ENCODE data around the gene PARD3.
A peak's percentile ranks its signal among the peaks of the same experiment; 100 is the strongest.
"Not testable (repeated sequence)": the region's sequence is repeated elsewhere in the genome, so short reads cannot be mapped to it uniquely, and the experiment has no call there.

Gene PARD3

DNA sequence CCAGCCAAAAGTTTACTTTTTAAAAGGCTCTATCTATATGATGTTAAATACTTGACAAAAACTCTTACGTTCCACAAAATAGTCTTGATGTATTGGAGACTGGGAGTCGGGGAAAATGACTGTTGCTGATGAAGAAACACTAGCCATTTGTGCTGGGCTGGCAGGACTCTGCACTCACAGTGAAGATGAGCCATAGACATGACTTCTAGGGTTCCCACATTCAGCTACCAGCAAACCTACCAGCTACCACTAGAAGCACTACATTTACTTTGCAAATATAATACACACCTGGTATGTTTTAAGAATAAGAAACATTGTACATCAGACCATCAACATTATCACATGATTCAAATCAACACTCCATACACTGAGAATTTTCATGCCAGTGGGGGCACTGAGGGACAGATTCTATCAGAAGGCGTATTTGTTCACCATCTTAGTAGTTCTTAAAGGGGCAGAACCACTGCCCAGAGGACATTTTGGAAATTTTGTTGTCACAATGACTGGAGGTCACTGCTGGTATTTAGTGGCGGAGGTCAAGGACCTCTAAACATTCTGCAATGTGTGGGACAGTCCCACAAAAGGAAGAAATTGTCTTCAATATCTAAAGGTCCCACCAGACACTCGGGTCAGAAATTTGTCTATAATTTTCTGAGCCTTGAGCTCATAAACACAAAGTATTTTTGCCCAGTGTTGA, 52.3 kb downstream of the PARD3 start:
- DNase-seq: no peak

DNA sequence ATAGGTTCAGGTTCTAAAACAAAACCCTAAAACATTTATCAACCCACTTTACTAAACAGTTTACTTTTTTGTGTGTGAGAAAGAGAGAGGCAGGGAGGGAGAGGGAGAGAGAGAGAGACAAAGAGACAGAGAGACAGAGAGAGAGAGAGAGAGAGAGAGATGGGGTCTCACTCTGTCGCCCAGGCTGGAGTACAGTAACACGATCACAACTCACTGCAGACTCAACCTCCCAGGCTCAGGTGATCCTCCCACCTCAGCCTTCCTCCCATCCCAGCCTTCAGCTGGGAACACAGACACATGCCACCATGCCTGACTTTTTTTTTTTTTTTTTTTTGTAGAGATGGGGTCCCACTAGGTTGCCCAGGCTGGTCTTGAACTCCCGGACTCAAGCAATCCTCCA, 52.9 kb downstream of the PARD3 start:
- DNase-seq: no peak

DNA sequence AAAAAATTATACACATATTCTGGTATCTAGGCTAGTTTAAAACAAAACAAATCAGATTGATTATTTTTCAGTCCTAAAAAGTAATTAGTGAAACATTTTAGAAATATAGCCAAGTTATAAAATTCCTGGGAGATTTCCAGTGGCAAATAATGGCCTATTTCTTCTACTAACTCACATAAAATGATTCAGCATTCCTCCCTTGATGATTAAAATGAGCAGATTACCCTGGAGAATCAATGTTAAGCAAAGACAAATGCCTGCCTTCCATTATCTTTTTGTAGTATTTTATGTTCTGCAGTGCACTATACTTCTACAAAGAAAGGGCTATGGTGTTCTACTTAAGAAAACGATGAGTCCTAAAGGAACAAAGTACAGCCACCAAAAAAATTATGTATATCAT, 53.6 kb downstream of the PARD3 start:
- DNase-seq: no peak

DNA sequence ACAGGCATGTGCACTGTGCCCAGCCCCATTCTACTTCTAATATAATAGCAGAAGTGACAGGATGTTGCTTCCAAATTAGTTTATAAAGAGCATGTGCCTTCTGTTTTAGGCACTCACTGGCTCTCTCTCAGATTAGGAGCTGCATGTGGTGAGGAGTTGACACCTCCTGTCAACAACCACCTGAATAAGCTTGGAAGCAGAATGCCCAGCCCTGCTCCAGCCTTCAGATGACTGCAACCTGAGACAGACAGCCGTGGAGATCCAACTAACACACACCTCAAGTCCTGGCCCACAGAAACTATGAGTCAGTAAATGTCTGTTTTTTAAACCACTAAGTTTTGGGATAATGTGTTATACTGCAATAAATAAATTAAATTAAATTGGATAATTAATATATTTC, 54.5 kb downstream of the PARD3 start:
- no peak for DNase-seq

DNA sequence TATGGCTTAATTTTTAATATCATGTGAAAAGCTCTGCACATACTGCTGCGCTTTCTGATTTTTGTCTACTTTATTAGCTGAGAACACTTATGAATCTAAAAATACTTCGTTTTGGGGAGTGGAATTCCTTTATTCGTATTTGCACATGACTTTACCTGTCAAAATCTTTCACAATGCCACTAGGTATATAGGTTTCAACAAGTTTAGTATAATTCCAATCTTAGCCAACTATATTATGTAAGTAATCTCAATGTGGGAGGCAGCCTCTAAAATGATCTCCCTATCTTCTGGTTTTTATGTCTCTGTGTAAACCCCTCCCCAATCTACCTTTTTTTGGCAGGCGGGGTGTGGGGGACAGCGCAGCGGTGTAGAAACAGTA, 55.3 kb downstream of the PARD3 start:
- DNase-seq: no peak

DNA sequence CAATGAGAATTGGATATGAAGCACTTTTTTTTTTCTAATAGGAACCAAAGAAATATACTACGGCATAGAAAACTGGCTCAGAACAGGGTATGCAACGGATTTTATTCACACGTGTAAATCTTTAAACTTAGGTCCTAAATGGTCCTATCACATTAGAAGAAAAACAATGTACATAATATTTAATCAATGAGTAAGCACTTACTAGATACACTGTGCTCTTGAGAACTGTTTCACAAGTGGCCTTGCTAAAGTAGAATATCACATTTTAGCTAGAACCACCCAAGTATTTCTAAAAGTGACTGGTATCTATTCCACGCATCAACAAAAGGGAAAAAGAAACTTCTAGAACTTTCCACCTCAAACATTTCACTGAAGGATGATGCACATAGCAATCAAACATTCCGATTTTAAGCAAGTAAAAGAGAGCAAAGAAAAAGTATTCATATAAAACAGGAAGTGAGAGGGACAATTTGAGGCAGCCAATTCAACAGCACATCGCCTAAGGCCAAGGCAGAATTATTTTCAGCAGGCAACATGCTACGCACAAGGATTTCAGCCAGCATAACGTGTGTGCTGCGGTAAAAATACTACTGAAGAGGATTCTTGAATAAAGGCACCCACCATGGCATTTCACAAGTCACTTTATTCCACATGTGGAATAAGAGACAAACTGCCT, 55.8 kb downstream of the PARD3 start:
- no peak for DNase-seq

- no peak for DNase-seq
Measured at GRCh38 chr10:34758447-34758996, 56.6 kb downstream of the PARD3 start.

DNA sequence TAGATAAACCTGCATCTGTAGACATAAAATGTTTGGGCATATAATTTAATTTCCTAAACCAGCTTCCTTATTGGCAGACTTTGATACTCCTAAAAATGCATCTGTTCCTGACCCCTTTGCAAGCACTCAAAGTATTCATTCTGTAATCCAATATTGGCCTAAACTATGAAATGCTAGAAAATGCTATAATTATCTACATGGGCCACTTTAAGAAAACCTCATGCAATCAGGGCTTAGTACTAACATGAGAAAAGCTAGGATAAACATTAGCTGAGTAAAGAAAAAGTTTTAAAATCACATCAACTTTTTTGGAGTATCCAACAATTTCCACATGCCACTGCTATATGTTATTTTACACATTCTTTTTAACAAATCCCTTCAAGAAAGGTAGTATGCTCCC, 57.2 kb downstream of the PARD3 start:
- DNase-seq: no peak

DNA sequence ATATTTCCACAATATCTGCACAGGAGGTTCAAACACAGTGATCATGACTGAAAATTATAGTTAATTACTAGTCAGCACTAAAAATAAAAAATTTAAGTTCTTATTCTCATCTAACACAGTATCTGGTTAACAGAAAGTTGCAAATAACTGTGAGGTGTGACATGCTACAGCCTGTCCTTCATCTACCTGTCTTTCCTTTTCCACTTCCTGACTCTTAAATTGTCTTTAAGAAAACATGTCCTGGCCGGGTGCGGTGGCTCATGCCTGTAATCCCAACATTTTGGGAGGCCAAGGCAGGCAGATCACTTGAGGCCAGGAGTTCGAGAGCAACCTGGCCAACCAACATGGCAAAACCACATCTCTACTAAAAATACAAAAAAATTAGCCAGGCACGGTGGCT, 57.9 kb downstream of the PARD3 start:
- not testable (repeated sequence) for DNase-seq

GRCh38 chr10:34756584-34756983, 58.5 kb downstream of the PARD3 start:
- DNase-seq: no peak

DNA sequence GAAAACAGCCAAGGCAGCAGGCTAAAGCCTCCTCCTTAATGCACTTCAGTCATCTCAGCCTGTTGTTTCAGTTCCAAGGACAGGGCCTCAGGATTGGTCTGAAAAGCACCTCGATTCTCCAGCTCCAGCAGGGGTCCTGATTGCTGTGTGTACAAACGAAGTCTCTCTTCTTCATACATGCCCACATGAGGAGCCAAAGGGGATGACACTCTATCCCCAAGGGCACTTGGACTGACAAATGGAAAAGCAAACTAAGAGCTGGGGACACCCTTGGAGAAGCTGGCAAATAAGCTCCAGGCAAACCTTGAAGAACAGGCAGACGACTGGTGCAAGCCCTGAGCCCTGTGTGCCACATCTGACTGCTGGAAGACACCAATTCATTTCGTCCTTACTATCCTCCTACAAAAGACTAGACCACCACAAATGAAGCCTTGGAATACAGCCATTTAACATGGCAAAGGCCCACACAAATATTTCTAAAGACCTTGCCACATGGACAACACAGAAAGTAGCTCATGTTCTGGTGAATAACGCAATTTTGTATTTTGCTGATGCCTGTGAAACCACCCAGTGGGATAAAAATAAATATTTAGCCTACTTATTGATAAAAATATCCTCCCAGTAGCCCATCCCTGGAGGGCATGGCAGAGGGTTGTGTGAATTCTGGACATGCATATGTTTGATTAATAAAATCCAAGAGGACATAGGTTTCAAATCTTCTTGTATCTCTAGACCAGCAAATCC, 61.9 kb downstream of the PARD3 start:
- DNase-seq: no peak

- no peak for DNase-seq
Measured at GRCh38 chr10:34751272-34751671, 63.8 kb downstream of the PARD3 start.

DNA sequence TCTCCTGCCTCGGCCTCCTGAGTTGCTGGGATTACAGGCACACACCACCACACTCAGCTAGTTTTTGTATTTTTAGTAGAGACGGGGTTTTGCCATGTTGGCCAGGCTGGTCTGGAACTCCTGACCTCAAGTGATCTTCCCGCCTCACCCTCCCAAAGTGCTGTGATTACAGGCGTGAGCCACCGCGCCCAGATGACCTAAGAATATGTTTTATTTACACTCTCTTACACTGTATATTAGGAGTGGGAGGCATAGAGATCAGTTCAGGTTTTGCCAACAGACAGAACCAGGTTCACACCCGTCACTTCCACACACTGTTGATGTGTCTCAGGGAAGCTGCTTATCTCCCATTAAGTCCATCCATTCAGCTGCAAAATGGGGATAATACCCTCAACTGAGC, 64.3 kb downstream of the PARD3 start:
- DNase-seq: not testable (repeated sequence)

DNA sequence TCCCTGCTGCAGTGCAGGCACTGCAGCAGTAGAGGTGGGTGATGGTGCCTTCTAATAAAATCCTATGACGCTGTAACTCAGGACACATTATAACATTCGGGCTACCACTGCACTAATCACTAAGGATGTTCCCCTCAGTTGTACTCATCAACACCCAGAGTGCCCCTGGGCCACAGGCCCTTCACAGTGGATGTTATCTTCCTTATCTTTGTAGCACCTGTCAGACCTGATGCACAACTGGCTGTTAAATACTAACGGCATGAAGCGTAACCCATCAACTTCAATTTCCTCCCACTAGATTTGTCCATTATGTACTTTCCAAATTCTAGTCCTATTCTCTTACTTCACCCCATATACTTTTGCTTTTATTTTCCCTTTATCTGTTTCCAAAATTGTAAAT, 66.3 kb downstream of the PARD3 start:
- DNase-seq: no peak

DNA sequence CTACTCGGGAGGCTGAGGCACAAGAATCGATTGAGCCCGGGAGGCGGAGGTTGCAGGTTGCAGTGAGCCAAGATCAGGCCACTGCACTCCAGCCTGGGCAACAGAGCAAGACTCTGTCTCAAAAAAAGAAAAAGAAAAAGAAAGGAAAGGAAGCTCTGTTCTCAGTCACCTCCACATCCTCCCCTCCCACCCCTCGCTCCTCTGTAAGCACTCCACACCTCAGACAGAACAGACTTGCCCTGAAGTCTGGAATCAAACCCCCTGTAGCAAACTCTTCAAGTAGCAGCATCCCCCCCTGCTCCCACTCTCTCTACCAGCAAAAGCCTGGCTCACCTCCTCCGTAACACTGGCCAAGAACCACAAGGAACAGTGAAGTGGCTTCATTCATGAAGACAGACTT, 66.7 kb downstream of the PARD3 start:
- no peak for DNase-seq

- no peak for DNase-seq
Measured at GRCh38 chr10:34746094-34746493, 69.0 kb downstream of the PARD3 start.

GRCh38 chr10:34745244-34745643, 69.9 kb downstream of the PARD3 start:
- DNase-seq: no peak

GRCh38 chr10:34744590-34744989, 70.5 kb downstream of the PARD3 start:
- no peak for DNase-seq

DNA sequence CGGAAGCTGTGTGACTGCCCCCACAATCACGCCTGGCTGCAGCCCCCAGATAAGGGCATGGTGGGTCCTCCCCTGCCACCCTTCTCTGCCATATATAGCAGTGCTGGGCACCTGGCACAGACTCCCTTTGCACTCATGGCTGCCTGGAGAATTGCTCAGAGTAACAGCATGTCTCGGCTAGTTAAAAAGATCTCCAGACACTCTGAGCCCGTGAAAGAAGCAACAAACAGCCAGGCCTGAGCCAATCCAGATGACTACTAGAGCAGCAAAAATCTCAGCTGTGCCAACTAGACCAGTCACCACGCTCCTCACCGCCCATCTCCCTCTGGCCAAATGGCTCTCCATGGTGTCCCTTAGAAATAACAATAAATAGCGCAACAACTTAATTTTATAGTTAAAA, 71.3 kb downstream of the PARD3 start:
- no peak for DNase-seq

DNA sequence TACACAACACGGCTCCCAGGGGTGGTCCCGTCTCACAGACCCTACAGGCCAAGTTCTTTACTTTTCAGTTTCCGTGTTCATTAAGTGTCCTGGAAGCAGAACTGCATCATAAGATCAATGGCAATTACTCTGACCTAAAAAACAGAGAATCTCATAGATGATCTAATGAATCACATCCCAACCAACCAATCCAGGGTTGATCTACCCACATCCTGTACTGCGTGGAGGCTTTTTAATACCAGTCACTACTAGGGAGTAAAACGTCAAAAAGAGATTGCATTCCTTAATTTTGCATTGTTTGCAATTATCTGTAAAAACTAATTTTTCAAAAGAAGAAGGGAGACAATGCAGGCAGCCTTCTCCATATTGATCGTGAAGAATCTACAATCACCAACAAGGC, 72.6 kb downstream of the PARD3 start:
- DNase-seq: no peak

GRCh38 chr10:34741087-34741486, 74.0 kb downstream of the PARD3 start:
- DNase-seq: not testable (repeated sequence)

DNA sequence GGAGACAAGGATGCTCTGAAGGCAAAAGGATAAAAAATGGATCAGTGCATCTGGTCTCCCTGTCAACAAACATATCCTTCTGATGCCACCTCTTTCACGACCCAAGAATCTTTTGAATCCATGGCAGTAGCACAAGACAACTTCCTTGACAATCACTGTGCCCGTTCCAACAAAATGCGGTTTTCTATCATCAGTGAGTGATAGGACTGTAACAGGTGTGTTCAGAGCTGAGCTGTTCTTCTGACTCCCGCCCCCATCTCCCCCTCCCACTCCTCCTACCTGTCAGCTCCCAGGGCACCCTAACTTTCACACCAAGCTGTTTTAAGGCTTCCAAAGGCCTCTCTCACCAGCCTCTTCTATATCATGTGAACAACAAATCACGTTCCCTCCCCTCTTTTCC, 74.8 kb downstream of the PARD3 start:
- DNase-seq: no peak

DNA sequence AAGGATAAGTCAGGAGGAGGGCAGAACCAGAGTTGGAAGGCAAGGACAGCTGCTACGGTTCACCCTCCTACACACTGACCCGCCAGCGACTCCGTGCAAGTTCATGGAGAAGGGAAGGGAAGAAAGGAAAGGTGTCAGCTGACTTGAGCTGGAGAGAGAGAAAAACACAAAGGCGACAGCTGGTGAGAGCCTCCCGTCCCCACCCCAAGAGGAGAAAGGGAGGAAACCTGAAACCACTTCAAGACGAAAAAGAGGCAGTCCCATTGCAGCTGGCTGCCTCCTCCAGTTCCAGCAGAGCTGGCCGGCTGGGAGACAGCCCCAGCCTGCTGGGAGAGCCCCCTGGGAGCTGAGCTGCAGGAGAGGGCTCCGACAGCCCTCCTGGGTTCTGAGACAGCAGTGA, 75.2 kb downstream of the PARD3 start:
- peak; percentile 78 for DNase-seq

GRCh38 chr10:34737772-34738169, 77.3 kb downstream of the PARD3 start:
- no peak for DNase-seq

Measured in femur (tissue), 1 donor.